HepG2 (cell line): ENCODE data around the gene OSBPL2. TPM values are rescaled to one million over a fixed set of nuclear protein-coding genes. Genes with fewer than 3 reads are reported as not detected.
A peak's percentile ranks its signal among the peaks of the same experiment; 100 is the strongest.

Source experiments
- ATAC-seq: fragments of 200-7000 bp; cut with Tn5 transposase; 3 replicates; pipeline ENCODE4 v1.9.1; 2020; ENCODE audit warnings: mild to moderate bottlenecking, moderate library complexity
- BruUV-seq: library from RNA; stranded (reverse); fragments of 400-500 nt; replicated peaks from 2 replicates; lab custom pipeline; 2021; lab: Mats Ljungman, UMichigan
- CTCF ChIA-PET: fragments of 300-600 bp; formaldehyde crosslinking; extraction: SDS; loops from one replicate; lab custom pipeline; 2021; ENCODE audit warnings: low total read pairs, inconsistent platforms, low intra/inter-chr PET ratio; lab: Yijun Ruan, JAX
- POLR2A ChIA-PET: fragments of 350-600 bp; sonication (Branson Sonifier 250); formaldehyde crosslinking; loops from one replicate; lab custom pipeline; 2020; ENCODE audit warnings: antibody characterized with exemption, inconsistent platforms; lab: Yijun Ruan, JAX
- DNase-seq: peaks from one replicate; pipeline ENCODE4 v3.0.0-alpha.2; 2015; ENCODE audit warnings: low spot score
- FAIRE-seq: peaks from 3 replicates; lab custom pipeline; 2011; peaks lifted over from hg19 to GRCh38; lab: Jason Lieb, UNC
- H2AFZ ChIP-seq: one replicate; pipeline ENCODE4 v1.6.1; 2011; ENCODE audit warnings: low read length, inconsistent platforms
- H3K27ac ChIP-seq: fragments of 300-600 bp; 3 replicates; pipeline ENCODE4 v1.8.0; 2011; ENCODE audit warnings: mixed run types, mild to moderate bottlenecking, mixed read lengths, low read length, inconsistent platforms; ENCODE audit not compliant: insufficient read depth; ENCODE audit errors: extremely low read length
- H3K27me3 ChIP-seq, 2 experiments: fragments of 200-600 bp in 1 of 2; 2 replicates in 1 of 2; 3 replicates in 1 of 2; pipeline versions ENCODE4 v1.6.0 to v1.8.0; 2011; ENCODE audit warnings: low read length in 2 of 2, mild to moderate bottlenecking in 2 of 2, moderate library complexity in 2 of 2, inconsistent platforms in 1 of 2; ENCODE audit not compliant: insufficient read depth in 2 of 2, control insufficient read depth in 1 of 2
- H3K36me3 ChIP-seq, 2 experiments: fragments of 200-600 bp in 1 of 2; replicated peaks in 1 of 2; 2 replicates in 1 of 2; 3 replicates in 1 of 2; pipeline versions ENCODE4 v1.5.1 to v1.8.0; 2011; ENCODE audit warnings: low read length in 2 of 2, inconsistent platforms in 1 of 2; ENCODE audit not compliant: insufficient read depth in 2 of 2, control insufficient read depth in 1 of 2
- H3K4me1 ChIP-seq: 2 replicates; pipeline ENCODE4 v1.5.1; 2012; ENCODE audit warnings: low read length, inconsistent platforms; ENCODE audit not compliant: insufficient read depth
- H3K4me2 ChIP-seq: 2 replicates; pipeline ENCODE4 v1.6.0; 2011; ENCODE audit warnings: low read depth, low read length, inconsistent platforms
- H3K4me3 ChIP-seq, 3 experiments: fragments of 200-600 bp in 1 of 3; sonication (generic), shearing (Covaris generic) in 1 of 3; replicated peaks in 1 of 3; 2 replicates each; pipeline ENCODE4 v1.5.1; 2011 to 2016; ENCODE audit warnings: low read length in 3 of 3, inconsistent platforms in 2 of 3, low read depth in 2 of 3, mild to moderate bottlenecking in 2 of 3, control low read depth in 1 of 3, mixed read lengths in 1 of 3; ENCODE audit not compliant: insufficient read depth in 1 of 3
- H3K79me2 ChIP-seq: one replicate; pipeline ENCODE4 v1.6.1; 2011; ENCODE audit warnings: low read length, inconsistent platforms; ENCODE audit not compliant: insufficient read depth
- H3K9ac ChIP-seq: 2 replicates; pipeline ENCODE4 v1.6.0; 2011; ENCODE audit warnings: mild to moderate bottlenecking, low read depth, low read length, inconsistent platforms; ENCODE audit not compliant: insufficient read depth
- H3K9me3 ChIP-seq: 2 replicates; pipeline ENCODE4 v1.5.1; 2012; ENCODE audit warnings: mild to moderate bottlenecking, low read length
- H4K20me1 ChIP-seq: 2 replicates; pipeline ENCODE4 v1.6.0; 2011; ENCODE audit warnings: inconsistent platforms, mild to moderate bottlenecking, low read length, moderate library complexity; ENCODE audit not compliant: insufficient read depth
- AGO2 ChIP-seq: fragments of 200-400 bp; formaldehyde crosslinking; optimal IDR thresholded peaks from 2 replicates; pipeline ENCODE3; 2017; ENCODE audit warnings: mild to moderate bottlenecking, low read depth, low read length, moderate library complexity
- EHMT2 ChIP-seq: fragments of 200-600 bp; sonication (generic); IDR thresholded peaks from 2 replicates; pipeline ENCODE4 v1.7.0; 2017; ENCODE audit warnings: antibody characterized with exemption, low read depth, low read length, borderline replicate concordance
- HIVEP1 ChIP-seq: sonication (generic); formaldehyde crosslinking; IDR thresholded peaks from 2 replicates; pipeline ENCODE4 v1.4.0; 2020; ENCODE audit warnings: mild to moderate bottlenecking, missing genetic modification reagents
- PHB2 ChIP-seq: fragments of 450-650 bp; IDR thresholded peaks from 2 replicates; pipeline ENCODE4 v1.6.1; 2018; ENCODE audit not compliant: partially characterized antibody
- RARA ChIP-seq: IDR thresholded peaks from 2 replicates; pipeline ENCODE4 v1.6.1; 2016; ENCODE audit warnings: missing genetic modification reagents, missing compliant biosample characterization
- RBM22 ChIP-seq: fragments of 200-400 bp; formaldehyde crosslinking; optimal IDR thresholded peaks from 2 replicates; pipeline ENCODE3; 2017; ENCODE audit warnings: mild to moderate bottlenecking, low read length, moderate library complexity
- RBM39 ChIP-seq: fragments of 200-400 bp; formaldehyde crosslinking; IDR thresholded peaks from one replicate; pipeline ENCODE4 v1.6.1; 2018; ENCODE audit warnings: antibody characterized with exemption, mild to moderate bottlenecking, low read depth, low read length; ENCODE audit not compliant: poor library complexity, severe bottlenecking
- ZBTB33 ChIP-seq: sonication (generic); formaldehyde crosslinking; IDR thresholded peaks from 2 replicates; pipeline ENCODE4 v1.4.0; 2020; ENCODE audit warnings: missing genetic modification reagents
- ZFP36 ChIP-seq: fragments of 150-350 bp; IDR thresholded peaks from 2 replicates; pipeline ENCODE4 v1.6.1; 2018; ENCODE audit warnings: borderline replicate concordance, low read length, low read depth; ENCODE audit not compliant: partially characterized antibody
- ZNF850 ChIP-seq: sonication (generic); formaldehyde crosslinking; conservative IDR thresholded peaks from 2 replicates; pipeline ENCODE4 v1.9.0; 2021; ENCODE audit warnings: mild to moderate bottlenecking, missing genetic modification reagents
- WGBS: methylation state at CpG from one replicate; pipeline ENCODE4 v1.1.6; 2017; ENCODE audit warnings: low lambda C conversion rate; 5-methylcytosine and 5-hydroxymethylcytosine counted together
- in situ Hi-C: cut with HindIII; loops from 2 replicates; pipeline ENCODE4 v1.10.0; 2017; ENCODE audit warnings: low pct_unique_long_range_greater_than_20kb; ENCODE audit not compliant: extremely low pct_ligation_motif_present
- intact Hi-C: fragments of 100-400 bp; cut with micrococcal nuclease; formaldehyde crosslinking; loops from one replicate; pipeline ENCODE4 v1.10.0; 2022; ENCODE audit not compliant: unreplicated experiment
- polyA plus RNA-seq, 8 experiments: library from polyadenylated mRNA; depleted of rRNA in 3 of 8; stranded (reverse) in 7 of 8; unstranded in 1 of 8; fragments of >200 nt; fragmentation: Illumina TruSeq in 4 of 8; extraction: Trizol in 4 of 8; gene quantifications; 2 replicates each; pipeline versions ENCODE4 v1.2.1 to v1.2.3, GENCODE V29; 2011 to 2016; ENCODE audit warnings: low read depth in 4 of 8, missing spikeins in 1 of 8, mixed read lengths in 1 of 8; ENCODE audit not compliant: insufficient read depth in 1 of 8
- total RNA-seq, 5 experiments: library from RNA; depleted of rRNA; stranded (reverse); fragments of >200 nt; fragmentation: Illumina TruSeq; extraction: Trizol; gene quantifications; 2 replicates each; pipeline ENCODE4 v1.2.3, GENCODE V29; 2016; ENCODE audit warnings: low read depth in 1 of 5
- TF ChIP-seq, protein P1 (sequence below): sonication (generic); formaldehyde crosslinking; IDR thresholded peaks from 2 replicates; pipeline ENCODE4 v1.4.0; 2020; ENCODE audit warnings: missing genetic modification reagents
- TF ChIP-seq, protein P2 (sequence below): sonication (generic); formaldehyde crosslinking; IDR thresholded peaks from 2 replicates; pipeline ENCODE4 v1.4.0; 2020; ENCODE audit warnings: mild to moderate bottlenecking, missing genetic modification reagents

Gene OSBPL2
- total and polyA plus RNA-seq, 2 of the 13 experiments (the other 11 are each of a cell fraction or from before 2014, with no cell fraction given) = 18.5 to 37.4 TPM

GRCh38 chr20:62330576-62331317, 92.4 kb downstream of the OSBPL2 start:
- 96% methylated on average over 37 of the region's 46 CpGs for WGBS
- no peak overlapping the region for H3K9ac ChIP-seq
- in situ Hi-C loops (no loop called here), intact Hi-C loops (no loop called here)
- TF ChIP-seq AGO2 (peak; percentile 66), HIVEP1 (peak; percentile 48; the same call in 1 of the 2 replicates), EHMT2 (no peak), PHB2 (no peak), ZFP36 (no peak), ZNF850 (CRISPR knock-in tag) (no peak), ZBTB33 (CRISPR knock-in tag) (peak; percentile 12; the same call in 1 of the 2 replicates), RARA (CRISPR knock-in tag) (no peak), RBM22 (peak; percentile 15), RBM39 (peak; percentile 15)
- TF ChIP-seq, protein P1, sequence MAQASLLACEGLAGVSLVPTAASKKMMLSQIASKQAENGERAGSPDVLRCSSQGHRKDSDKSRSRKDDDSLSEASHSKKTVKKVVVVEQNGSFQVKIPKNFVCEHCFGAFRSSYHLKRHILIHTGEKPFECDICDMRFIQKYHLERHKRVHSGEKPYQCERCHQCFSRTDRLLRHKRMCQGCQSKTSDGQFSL (CRISPR knock-in tag) = 0 out of 2 replicates have a peak, but pooled peaks have one; percentile 42
- TF ChIP-seq, protein P2, sequence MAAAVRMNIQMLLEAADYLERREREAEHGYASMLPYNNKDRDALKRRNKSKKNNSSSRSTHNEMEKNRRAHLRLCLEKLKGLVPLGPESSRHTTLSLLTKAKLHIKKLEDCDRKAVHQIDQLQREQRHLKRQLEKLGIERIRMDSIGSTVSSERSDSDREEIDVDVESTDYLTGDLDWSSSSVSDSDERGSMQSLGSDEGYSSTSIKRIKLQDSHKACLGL (CRISPR knock-in tag) = 0 out of 2 replicates have a peak, but pooled peaks have one; percentile 27
- no peaks in the 10 kb centered on the region for H3K9me3 ChIP-seq
- no peak for DNase-seq
- no peaks in the 10 kb centered on the region for H3K4me1 ChIP-seq
- no TSS peak for BruUV-seq
- no peaks in the 10 kb centered on the region for H3K27me3 ChIP-seq
- no peak overlapping the region for H2AFZ ChIP-seq
- H3K27ac ChIP-seq = no peak overlapping the region
- H3K79me2 ChIP-seq = no peaks in the 10 kb centered on the region
- FAIRE-seq = no peak
- peaks cover 70 to 94% of the 10 kb centered on the region in 2 experiments for H3K36me3 ChIP-seq
- H3K4me2 ChIP-seq = no peak overlapping the region
- no peaks in the 10 kb centered on the region; the same call in 1 of the 2 replicates for H4K20me1 ChIP-seq
- ChIA-PET CTCF (no interaction called here), POLR2A (interaction anchor here (1.4 kb wide), 1 partner anchor 45 kb away, joined by 3 read pairs; no protein-coding TSS in a partner anchor)
- ATAC-seq = no peak
- no peak overlapping the region for H3K4me3 ChIP-seq
